GM19099 (cell line): ENCODE results near the gene ODAD3.

Experiments
- POLR2A ChIP-seq: IDR thresholded peaks from 3 replicates; pipeline ENCODE4 v1.6.1; 2011; ENCODE audit warnings: low read depth; ENCODE audit not compliant: insufficient read length; ENCODE audit errors: extremely low read depth

The ODAD3 gene

GRCh38 chr19:11448923-11449554 is 14.1 kb upstream of the ODAD3 start:
- TF ChIP-seq POLR2A = no peak

- TF ChIP-seq POLR2A = no peak
Observed at GRCh38 chr19:11448410-11448809, 13.5 kb upstream of the ODAD3 start.

- no peak for TF ChIP-seq POLR2A
Observed at GRCh38 chr19:11447347-11448262, 12.7 kb upstream of the ODAD3 start.

GRCh38 chr19:11446652-11447301 is 11.9 kb upstream of the ODAD3 start:
- no peak for TF ChIP-seq POLR2A

GRCh38 chr19:11446271-11446651 is 11.3 kb upstream of the ODAD3 start:
- no peak for TF ChIP-seq POLR2A

- TF ChIP-seq POLR2A = no peak
Observed at GRCh38 chr19:11445141-11445540, 10.2 kb upstream of the ODAD3 start.

- no peak for TF ChIP-seq POLR2A
Observed at GRCh38 chr19:11444059-11444458, 9.1 kb upstream of the ODAD3 start.

- no peak for TF ChIP-seq POLR2A
Observed at GRCh38 chr19:11437955-11438354, 3.0 kb upstream of the ODAD3 start.

- no peak for TF ChIP-seq POLR2A
Observed at GRCh38 chr19:11435833-11436313, 952 bp upstream of the ODAD3 start.

GRCh38 chr19:11434703-11435056 is 241 bp downstream of the ODAD3 start:
- TF ChIP-seq POLR2A = no peak

GRCh38 chr19:11426656-11427055 is 8.3 kb downstream of the ODAD3 start:
- no peak for TF ChIP-seq POLR2A

GRCh38 chr19:11425719-11426457 is 9.0 kb downstream of the ODAD3 start:
- no peak for TF ChIP-seq POLR2A

- TF ChIP-seq POLR2A = no peak
Observed at GRCh38 chr19:11423791-11424181, 11.1 kb downstream of the ODAD3 start.

GRCh38 chr19:11423164-11423790 is 11.6 kb downstream of the ODAD3 start:
- TF ChIP-seq POLR2A = no peak
